ENCODE data around the gene STX12. TPM values are rescaled to one million over a fixed set of nuclear protein-coding genes. Genes with fewer than 3 reads are reported as not detected.
A peak's percentile ranks its signal among the peaks of the same experiment; 100 is the strongest.
"Not testable (repeated sequence)": the region's sequence is repeated elsewhere in the genome, so short reads cannot be mapped to it uniquely, and the experiment has no call there.

STX12 gene
- total RNA-seq, 1 experiment from 2014 or later = 24.5 TPM

- no peak for DNase-seq (ENCODE audit: low spot score)
- no peaks in the 10 kb centered on the region for H3K9me3 ChIP-seq (ENCODE audit: low read depth, low read length, poor library complexity, severe bottlenecking)
- no peaks in the 10 kb centered on the region for H3K27me3 ChIP-seq (replicated peaks; ENCODE audit: insufficient read depth, low read depth, low read length, poor library complexity)
- no TSS peak for BruUV-seq (replicated peaks)
- peaks cover 4% of the 10 kb centered on the region for H3K4me1 ChIP-seq (ENCODE audit: insufficient read depth, low read length, poor library complexity, severe bottlenecking)
- peaks cover 17% of the 10 kb centered on the region for H3K36me3 ChIP-seq (ENCODE audit: insufficient read depth, low read length, poor library complexity, severe bottlenecking)
- H3K4me3 ChIP-seq (ENCODE audit: low read depth, low read length, poor library complexity, severe bottlenecking) = no peak overlapping the region
- TF ChIP-seq CTCF (conservative IDR thresholded peaks at IDR 0.05; ENCODE audit: low read depth, low read length) (no peak), EZH2 (IDR thresholded peaks at IDR 0.05; ENCODE audit: borderline replicate concordance, low read depth, low read length, poor library complexity, severe bottlenecking) (no peak)
- ChIA-PET POLR2A (ENCODE audit: low non-redundant PET) (no interaction called here), CTCF (no interaction called here)
- intact Hi-C loops (cut with micrococcal nuclease; ENCODE audit: unreplicated experiment) = no loop called here
- H3K27ac ChIP-seq (ENCODE audit: low read depth, low read length, poor library complexity, severe bottlenecking) = no peak overlapping the region
Measured at GRCh38 chr1:27855085-27855484, 82.1 kb downstream of the STX12 start.

- H3K4me1 ChIP-seq (ENCODE audit: insufficient read depth, low read length, poor library complexity, severe bottlenecking) = peaks cover 4% of the 10 kb centered on the region
- H3K36me3 ChIP-seq (ENCODE audit: insufficient read depth, low read length, poor library complexity, severe bottlenecking) = peaks cover under 1% of the 10 kb centered on the region
- intact Hi-C loops (cut with micrococcal nuclease; ENCODE audit: unreplicated experiment) = no loop called here
- H3K9me3 ChIP-seq (ENCODE audit: low read depth, low read length, poor library complexity, severe bottlenecking) = no peaks in the 10 kb centered on the region
- no peak overlapping the region for H3K27ac ChIP-seq (ENCODE audit: low read depth, low read length, poor library complexity, severe bottlenecking)
- CTCF ChIA-PET = interaction anchor here (0.6 to 0.7 kb wide), 2 partner anchors 24 to 115 kb away, joined by 5 to 16 read pairs; no protein-coding TSS in a partner anchor
- H3K4me3 ChIP-seq (ENCODE audit: low read depth, low read length, poor library complexity, severe bottlenecking) = no peak overlapping the region
- no peak for DNase-seq (ENCODE audit: low spot score)
- POLR2A ChIA-PET (ENCODE audit: low non-redundant PET) = no interaction called here
- no TSS peak for BruUV-seq (replicated peaks)
- no peaks in the 10 kb centered on the region for H3K27me3 ChIP-seq (replicated peaks; ENCODE audit: insufficient read depth, low read depth, low read length, poor library complexity)
- no peak for TF ChIP-seq EZH2 (IDR thresholded peaks at IDR 0.05; ENCODE audit: borderline replicate concordance, low read depth, low read length, poor library complexity, severe bottlenecking)
Measured at GRCh38 chr1:27856561-27857343, 83.7 kb downstream of the STX12 start.

- CTCF ChIA-PET = interaction anchor here (0.5 to 1.0 kb wide), 5 partner anchors 114 to 786 kb away, joined by 4 to 9 read pairs (median 7); partner anchors contain the start of gene AHDC1
- H3K9me3 ChIP-seq (ENCODE audit: low read depth, low read length, poor library complexity, severe bottlenecking); DNase-seq (ENCODE audit: low spot score); H3K27ac ChIP-seq (ENCODE audit: low read depth, low read length, poor library complexity, severe bottlenecking); H3K4me1 ChIP-seq (ENCODE audit: insufficient read depth, low read length, poor library complexity, severe bottlenecking); H3K4me3 ChIP-seq (ENCODE audit: low read depth, low read length, poor library complexity, severe bottlenecking); BruUV-seq (replicated peaks); H3K27me3 ChIP-seq (replicated peaks; ENCODE audit: insufficient read depth, low read depth, low read length, poor library complexity); H3K36me3 ChIP-seq (ENCODE audit: insufficient read depth, low read length, poor library complexity, severe bottlenecking); intact Hi-C loops (cut with micrococcal nuclease; ENCODE audit: unreplicated experiment): not testable (repeated sequence)
- POLR2A ChIA-PET (ENCODE audit: low non-redundant PET) = interaction anchor here (0.7 kb wide), 1 partner anchor 12 kb away, joined by 19 read pairs; no protein-coding TSS in a partner anchor
Measured at GRCh38 chr1:27857552-27857951, 84.5 kb downstream of the STX12 start.

GRCh38 chr1:27858072-27858948, 85.3 kb downstream of the STX12 start:
- no TSS peak for BruUV-seq (replicated peaks)
- H3K9me3 ChIP-seq (ENCODE audit: low read depth, low read length, poor library complexity, severe bottlenecking) = no peaks in the 10 kb centered on the region
- H3K27ac ChIP-seq (ENCODE audit: low read depth, low read length, poor library complexity, severe bottlenecking) = no peak overlapping the region
- H3K4me1 ChIP-seq (ENCODE audit: insufficient read depth, low read length, poor library complexity, severe bottlenecking) = peaks cover 4% of the 10 kb centered on the region
- no peaks in the 10 kb centered on the region for H3K27me3 ChIP-seq (replicated peaks; ENCODE audit: insufficient read depth, low read depth, low read length, poor library complexity)
- no peak overlapping the region for H3K4me3 ChIP-seq (ENCODE audit: low read depth, low read length, poor library complexity, severe bottlenecking)
- CTCF ChIA-PET = interaction anchor here (0.5 to 1.0 kb wide), 6 partner anchors 114 to 785 kb away, joined by 4 to 9 read pairs (median 7); partner anchors contain the start of gene AHDC1
- TF ChIP-seq EZH2 (IDR thresholded peaks at IDR 0.05; ENCODE audit: borderline replicate concordance, low read depth, low read length, poor library complexity, severe bottlenecking) (no peak), CTCF (conservative IDR thresholded peaks at IDR 0.05; ENCODE audit: low read depth, low read length) (peak; percentile 98)
- intact Hi-C loops (cut with micrococcal nuclease; ENCODE audit: unreplicated experiment) = loop anchor here (1.0 kb wide), 1 partner anchor 121 kb away; no protein-coding TSS in a partner anchor
- H3K36me3 ChIP-seq (ENCODE audit: insufficient read depth, low read length, poor library complexity, severe bottlenecking) = no peaks in the 10 kb centered on the region
- DNase-seq (ENCODE audit: low spot score) = peak; percentile 93
- POLR2A ChIA-PET (ENCODE audit: low non-redundant PET) = no interaction called here

All from A673 (cell line).